Placental epithelial cell (primary cell): ENCODE measurements around the gene GPR179. TPM values are rescaled to one million over a fixed set of nuclear protein-coding genes. Genes with fewer than 3 reads are reported as not detected.

Experiments
- total RNA-seq: library from RNA; depleted of rRNA; stranded (reverse); fragments of >200 nt; gene quantifications from 2 replicates; pipeline ENCODE4 v1.2.3, GENCODE V29; 2012

GPR179 gene, protein sequence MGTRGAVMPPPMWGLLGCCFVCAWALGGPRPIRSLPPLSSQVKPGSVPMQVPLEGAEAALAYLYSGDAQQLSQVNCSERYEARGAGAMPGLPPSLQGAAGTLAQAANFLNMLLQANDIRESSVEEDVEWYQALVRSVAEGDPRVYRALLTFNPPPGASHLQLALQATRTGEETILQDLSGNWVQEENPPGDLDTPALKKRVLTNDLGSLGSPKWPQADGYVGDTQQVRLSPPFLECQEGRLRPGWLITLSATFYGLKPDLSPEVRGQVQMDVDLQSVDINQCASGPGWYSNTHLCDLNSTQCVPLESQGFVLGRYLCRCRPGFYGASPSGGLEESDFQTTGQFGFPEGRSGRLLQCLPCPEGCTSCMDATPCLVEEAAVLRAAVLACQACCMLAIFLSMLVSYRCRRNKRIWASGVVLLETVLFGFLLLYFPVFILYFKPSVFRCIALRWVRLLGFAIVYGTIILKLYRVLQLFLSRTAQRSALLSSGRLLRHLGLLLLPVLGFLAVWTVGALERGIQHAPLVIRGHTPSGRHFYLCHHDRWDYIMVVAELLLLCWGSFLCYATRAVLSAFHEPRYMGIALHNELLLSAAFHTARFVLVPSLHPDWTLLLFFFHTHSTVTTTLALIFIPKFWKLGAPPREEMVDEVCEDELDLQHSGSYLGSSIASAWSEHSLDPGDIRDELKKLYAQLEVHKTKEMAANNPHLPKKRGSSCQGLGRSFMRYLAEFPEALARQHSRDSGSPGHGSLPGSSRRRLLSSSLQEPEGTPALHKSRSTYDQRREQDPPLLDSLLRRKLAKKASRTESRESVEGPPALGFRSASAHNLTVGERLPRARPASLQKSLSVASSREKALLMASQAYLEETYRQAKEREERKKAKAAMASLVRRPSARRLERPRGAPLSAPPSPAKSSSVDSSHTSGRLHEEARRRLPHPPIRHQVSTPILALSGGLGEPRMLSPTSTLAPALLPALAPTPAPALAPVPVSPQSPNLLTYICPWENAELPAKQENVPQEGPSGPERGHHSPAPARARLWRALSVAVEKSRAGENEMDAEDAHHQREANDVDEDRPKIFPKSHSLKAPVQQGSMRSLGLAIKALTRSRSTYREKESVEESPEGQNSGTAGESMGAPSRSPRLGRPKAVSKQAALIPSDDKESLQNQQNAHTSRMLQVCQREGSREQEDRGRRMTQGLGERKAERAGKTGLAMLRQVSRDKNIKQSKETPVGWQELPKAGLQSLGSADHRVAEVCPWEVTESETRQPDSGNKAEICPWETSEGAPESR (N-terminal part only)
- total RNA-seq, result under 0.01 TPM in 1 of 2 replicates, not detected in the other

DNA sequence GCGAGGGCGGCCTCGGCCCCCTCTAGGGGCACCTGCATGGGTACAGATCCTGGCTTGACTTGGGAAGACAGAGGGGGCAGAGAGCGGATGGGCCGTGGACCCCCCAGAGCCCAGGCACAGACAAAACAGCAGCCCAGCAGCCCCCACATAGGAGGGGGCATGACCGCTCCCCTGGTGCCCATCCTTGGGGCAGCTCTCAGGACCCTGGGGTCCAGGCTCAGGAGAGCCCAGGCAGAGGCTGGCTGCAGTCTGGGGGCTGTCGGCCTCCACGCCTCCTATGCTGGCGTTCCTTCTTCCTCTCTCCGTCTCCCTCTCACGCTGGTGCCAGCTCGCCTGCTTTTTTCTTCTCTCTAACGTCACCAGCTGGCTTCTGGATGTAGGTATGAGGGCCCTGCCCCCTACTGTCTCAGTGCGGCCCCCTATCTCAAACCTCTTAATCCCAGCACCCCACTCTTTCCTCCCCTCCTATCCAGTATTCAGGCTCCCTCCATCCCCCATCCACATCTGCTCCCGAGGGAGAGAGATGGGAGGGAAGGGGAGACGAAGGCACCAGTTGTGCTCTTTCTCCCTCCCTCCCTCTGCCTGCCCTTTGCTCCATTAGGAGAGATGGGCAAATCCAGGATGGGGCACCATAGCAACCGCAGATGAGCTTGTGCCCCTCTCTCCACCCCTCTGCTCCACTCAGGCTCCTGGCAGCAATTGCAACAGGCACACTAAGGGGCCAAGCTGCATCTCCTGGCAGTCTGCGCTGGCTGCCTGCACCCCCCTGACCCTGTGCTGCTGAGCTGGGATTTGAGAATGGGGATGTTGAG, at the start of gene GPR179:
Gene GPR179, minus strand, starts transcription at position 349 of the 812 bp plus-strand sequence. Its CDS starts 167 bp downstream, at position 182.

GRCh38 chr17:38351412-38352222, 7.9 kb upstream of the GPR179 start, which contains the start of gene SOCS7:
Gene SOCS7 (plus strand): TSS chr17:38351844. CDS start chr17:38352053, 209 bp downstream.

GRCh38 chr17:38296834-38297517, 46.8 kb downstream of the GPR179 start, which contains the start of gene MRPL45:
Gene MRPL45 (plus strand): TSS chr17:38297168. CDS start chr17:38297184, 16 bp downstream.

Other genes with a start within 250 kb of the GPR179 start
- gene TBC1D3E, start 216.0 kb downstream of the GPR179 start, total RNA-seq, result not detected in 2 replicates
- gene TBC1D3, start 151.4 kb downstream of the GPR179 start, total RNA-seq, result not detected in 2 replicates
- 35.6 and 43.6 TPM in 2 replicates for gene MRPL45, start 46.8 kb downstream of the GPR179 start, total RNA-seq
- gene SOCS7, start 7.9 kb upstream of the GPR179 start, total RNA-seq, result 20.4 and 35.9 TPM in 2 replicates
- 24.3 and 39.5 TPM in 2 replicates for gene ARHGAP23, start 84.5 kb upstream of the GPR179 start, total RNA-seq